CMK (cell line): ENCODE measurements around the gene MORC2.

Source experiments
- DNase-seq: peaks from one replicate; pipeline ENCODE4 v3.0.0-alpha.2; 2010; ENCODE audit warnings: low read depth

Gene MORC2

GRCh38 chr22:30921108-30921507, 47.5 kb downstream of the MORC2 start:
- no peak for DNase-seq

- peak; percentile 59 for DNase-seq
Observed at GRCh38 chr22:30920407-30920806, 48.2 kb downstream of the MORC2 start.

- no peak for DNase-seq
Observed at GRCh38 chr22:30919973-30920372, 48.6 kb downstream of the MORC2 start.

GRCh38 chr22:30918761-30919160, 49.8 kb downstream of the MORC2 start:
- no peak for DNase-seq

GRCh38 chr22:30910358-30910757, 58.2 kb downstream of the MORC2 start:
- DNase-seq, result no peak

GRCh38 chr22:30909306-30909705, 59.3 kb downstream of the MORC2 start:
- no peak for DNase-seq

GRCh38 chr22:30908051-30908461, 60.5 kb downstream of the MORC2 start:
- DNase-seq, result no peak

GRCh38 chr22:30906946-30907345, 61.6 kb downstream of the MORC2 start:
- no peak for DNase-seq

GRCh38 chr22:30906411-30906810, 62.2 kb downstream of the MORC2 start:
- DNase-seq, result no peak

- no peak for DNase-seq
Observed at GRCh38 chr22:30905696-30906341, 62.8 kb downstream of the MORC2 start.

GRCh38 chr22:30903876-30904460, 64.6 kb downstream of the MORC2 start:
- no peak for DNase-seq

- DNase-seq, result no peak
Observed at GRCh38 chr22:30902496-30903357, 65.8 kb downstream of the MORC2 start.

GRCh38 chr22:30894371-30894740, 74.2 kb downstream of the MORC2 start:
- DNase-seq, result no peak

GRCh38 chr22:30893434-30894370, 74.9 kb downstream of the MORC2 start:
- no peak for DNase-seq

- DNase-seq, result no peak
Observed at GRCh38 chr22:30892731-30893221, 75.8 kb downstream of the MORC2 start.

GRCh38 chr22:30892286-30892685, 76.3 kb downstream of the MORC2 start:
- DNase-seq, result no peak

GRCh38 chr22:30891781-30892180, 76.8 kb downstream of the MORC2 start:
- DNase-seq, result no peak

- DNase-seq, result no peak
Observed at GRCh38 chr22:30891443-30891755, 77.2 kb downstream of the MORC2 start.

- no peak for DNase-seq
Observed at GRCh38 chr22:30890686-30891442, 77.7 kb downstream of the MORC2 start.

- DNase-seq, result no peak
Observed at GRCh38 chr22:30889996-30890480, 78.5 kb downstream of the MORC2 start.
